ENCODE measurements around the gene SPDYE3. TPM values are rescaled to one million over a fixed set of nuclear protein-coding genes. Genes with fewer than 3 reads are reported as not detected.
A peak's percentile ranks its signal among the peaks of the same experiment; 100 is the strongest.
"Not testable (repeated sequence)": the region's sequence is repeated elsewhere in the genome, so short reads cannot be mapped to it uniquely, and the experiment has no call there.

The SPDYE3 gene
- total RNA-seq, 1 donor from 2014 or later: not detected

DNA sequence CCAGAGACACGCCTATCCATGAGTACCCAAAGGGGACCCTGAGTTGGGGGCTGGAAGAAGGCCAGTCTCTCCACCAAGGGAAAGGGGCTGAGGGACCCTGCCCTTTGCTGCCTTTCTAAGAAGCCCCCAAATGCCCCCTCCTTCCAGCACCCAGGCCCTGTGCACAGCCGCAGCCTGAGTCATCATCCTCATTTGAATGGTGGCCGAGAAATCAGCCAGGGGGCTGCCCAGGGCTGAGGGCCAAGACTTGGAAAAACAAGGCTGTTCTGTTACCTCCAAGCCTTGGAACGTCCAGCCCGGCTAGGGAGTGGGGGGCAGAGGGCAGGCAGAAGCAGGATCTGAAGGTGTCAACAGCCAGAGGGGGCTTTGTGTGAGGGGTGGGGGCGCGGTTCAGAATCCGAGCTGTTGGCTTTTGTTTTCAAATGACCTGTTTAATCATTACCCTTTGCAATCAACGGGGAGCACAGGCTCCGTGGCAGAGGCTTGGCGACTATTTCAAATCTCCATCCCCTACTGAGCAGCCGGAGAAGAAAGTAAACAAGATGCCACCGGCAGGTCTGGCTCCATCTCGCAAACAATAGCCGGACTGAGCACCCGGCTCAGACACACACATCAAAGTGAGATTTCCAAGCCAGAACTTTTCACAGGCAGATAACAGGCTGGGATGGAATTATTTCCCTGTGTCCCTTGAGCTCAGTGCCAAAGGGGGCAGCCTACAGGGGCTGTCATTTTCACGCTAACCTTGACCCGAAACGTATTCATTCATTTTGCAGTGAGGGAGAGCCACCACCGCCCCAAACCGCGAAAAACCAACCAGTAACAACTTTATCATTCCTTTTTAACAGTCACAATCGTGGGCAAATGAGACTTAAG is 37.2 kb upstream of the SPDYE3 start:
- DNase-seq; intact Hi-C loops (cut with micrococcal nuclease); H3K27me3 Mint-ChIP-seq; H3K9me3 Mint-ChIP-seq; ATAC-seq (ENCODE audit: low read depth); CTCF ChIA-PET; H3K36me3 Mint-ChIP-seq (ENCODE audit: low read depth); H3K27ac Mint-ChIP-seq; POLR2A ChIA-PET: not testable (repeated sequence)
- peak overlapping the region; percentile 76 for H3K4me3 Mint-ChIP-seq
- H3K4me1 Mint-ChIP-seq: peaks cover 33% of the 10 kb centered on the region

DNA sequence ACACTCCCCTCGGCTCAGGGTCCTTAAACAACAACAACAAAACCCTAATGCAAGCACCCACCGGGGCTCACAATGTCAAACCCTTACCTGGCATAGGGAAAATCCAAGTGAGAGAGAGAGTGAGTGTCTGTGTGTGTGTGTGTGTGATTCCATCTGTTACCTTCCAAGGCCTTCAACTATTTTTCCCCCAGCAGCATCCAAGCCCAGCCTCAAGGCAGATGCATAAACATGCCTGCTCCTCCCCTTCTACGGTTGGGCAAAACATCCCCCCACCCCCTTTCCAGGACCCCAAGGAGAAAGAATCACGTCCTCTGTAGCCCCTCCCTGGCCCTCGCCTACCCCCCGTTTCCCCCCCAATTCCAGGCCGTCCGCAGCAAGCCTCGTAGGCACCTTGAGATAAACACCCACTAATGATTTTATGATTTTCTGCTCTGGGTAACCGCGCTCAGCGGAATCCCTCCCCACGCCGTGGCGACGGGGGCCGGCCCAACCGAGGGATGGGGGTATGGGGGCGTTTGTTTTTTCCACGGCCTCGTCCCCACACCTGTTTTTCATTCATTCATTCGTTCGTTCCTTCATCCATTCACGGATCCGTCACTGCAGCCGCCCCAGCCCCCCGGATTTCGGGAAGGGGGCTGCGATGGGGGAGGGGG is 36.4 kb upstream of the SPDYE3 start:
- H3K9me3 Mint-ChIP-seq; intact Hi-C loops (cut with micrococcal nuclease); POLR2A ChIA-PET; DNase-seq; H3K36me3 Mint-ChIP-seq (ENCODE audit: low read depth); ATAC-seq (ENCODE audit: low read depth); H3K27me3 Mint-ChIP-seq: not testable (repeated sequence)
- peak overlapping the region; percentile 76 for H3K4me3 Mint-ChIP-seq
- H3K27ac Mint-ChIP-seq: peak overlapping the region; percentile 20
- H3K4me1 Mint-ChIP-seq: peaks cover 35% of the 10 kb centered on the region
- CTCF ChIA-PET: interaction anchor here (1.5 kb wide), 1 partner anchor 139 kb away, joined by 9 read pairs; no protein-coding TSS in a partner anchor

GRCh38 chr7:100271716-100272537 is 35.6 kb upstream of the SPDYE3 start:
- Mint-ChIP-seq H3K27me3 (no peaks in the 10 kb centered on the region), H3K4me1 (peaks cover 28% of the 10 kb centered on the region), H3K9me3 (no peaks in the 10 kb centered on the region), H3K36me3 (ENCODE audit: low read depth) (peaks cover under 1% of the 10 kb centered on the region), H3K4me3 (peak overlapping the region; percentile 79), H3K27ac (peak overlapping the region; percentile 50)
- ATAC-seq (ENCODE audit: low read depth) (peak; percentile 91), DNase-seq (peak; percentile 96)
- TF ChIP-seq, protein P1, sequence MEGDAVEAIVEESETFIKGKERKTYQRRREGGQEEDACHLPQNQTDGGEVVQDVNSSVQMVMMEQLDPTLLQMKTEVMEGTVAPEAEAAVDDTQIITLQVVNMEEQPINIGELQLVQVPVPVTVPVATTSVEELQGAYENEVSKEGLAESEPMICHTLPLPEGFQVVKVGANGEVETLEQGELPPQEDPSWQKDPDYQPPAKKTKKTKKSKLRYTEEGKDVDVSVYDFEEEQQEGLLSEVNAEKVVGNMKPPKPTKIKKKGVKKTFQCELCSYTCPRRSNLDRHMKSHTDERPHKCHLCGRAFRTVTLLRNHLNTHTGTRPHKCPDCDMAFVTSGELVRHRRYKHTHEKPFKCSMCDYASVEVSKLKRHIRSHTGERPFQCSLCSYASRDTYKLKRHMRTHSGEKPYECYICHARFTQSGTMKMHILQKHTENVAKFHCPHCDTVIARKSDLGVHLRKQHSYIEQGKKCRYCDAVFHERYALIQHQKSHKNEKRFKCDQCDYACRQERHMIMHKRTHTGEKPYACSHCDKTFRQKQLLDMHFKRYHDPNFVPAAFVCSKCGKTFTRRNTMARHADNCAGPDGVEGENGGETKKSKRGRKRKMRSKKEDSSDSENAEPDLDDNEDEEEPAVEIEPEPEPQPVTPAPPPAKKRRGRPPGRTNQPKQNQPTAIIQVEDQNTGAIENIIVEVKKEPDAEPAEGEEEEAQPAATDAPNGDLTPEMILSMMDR (IDR thresholded peaks at IDR 0.05): no peak
- CTCF ChIA-PET: interaction anchor here (1.5 kb wide), 1 partner anchor 140 kb away, joined by 9 read pairs; no protein-coding TSS in a partner anchor
- intact Hi-C loops (cut with micrococcal nuclease): no loop called here
- POLR2A ChIA-PET: interaction anchor here (0.6 to 1.1 kb wide), 6 partner anchors 73 to 1157 kb away, joined by 3 to 5 read pairs (median 4); partner anchors contain the start of genes LAMTOR4, MBLAC1 and SRRT

DNA sequence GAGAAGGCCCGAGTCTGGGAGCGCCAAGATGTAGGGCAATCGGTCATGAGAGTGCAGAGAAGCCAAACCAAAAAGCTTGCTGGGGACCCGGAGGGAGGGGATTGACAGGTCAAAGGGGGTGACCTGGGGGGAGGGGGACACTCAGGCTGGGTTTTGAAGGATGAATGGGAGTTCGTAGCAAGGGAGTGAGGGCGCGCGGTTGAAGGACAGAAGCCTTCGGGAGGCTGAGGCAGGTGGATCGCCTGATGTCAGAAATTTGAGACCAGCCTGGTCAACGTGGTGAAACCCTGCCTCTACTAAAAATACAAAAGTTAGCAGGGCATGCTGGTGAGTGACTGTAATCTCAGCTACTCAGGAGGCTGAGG is 35.0 kb upstream of the SPDYE3 start:
- H3K27ac Mint-ChIP-seq; H3K36me3 Mint-ChIP-seq (ENCODE audit: low read depth); intact Hi-C loops (cut with micrococcal nuclease); DNase-seq; H3K27me3 Mint-ChIP-seq; H3K9me3 Mint-ChIP-seq; ATAC-seq (ENCODE audit: low read depth): not testable (repeated sequence)
- CTCF ChIA-PET: interaction anchor here (1.5 kb wide), 1 partner anchor 140 kb away, joined by 9 read pairs; no protein-coding TSS in a partner anchor
- Mint-ChIP-seq H3K4me3 (peak overlapping the region; percentile 79), H3K4me1 (peaks cover 26% of the 10 kb centered on the region)
- POLR2A ChIA-PET: interaction anchor here (0.6 to 1.1 kb wide), 4 partner anchors 73 to 602 kb away, joined by 3 to 5 read pairs (median 4); partner anchors contain the start of genes LAMTOR4, MBLAC1 and SRRT

DNA sequence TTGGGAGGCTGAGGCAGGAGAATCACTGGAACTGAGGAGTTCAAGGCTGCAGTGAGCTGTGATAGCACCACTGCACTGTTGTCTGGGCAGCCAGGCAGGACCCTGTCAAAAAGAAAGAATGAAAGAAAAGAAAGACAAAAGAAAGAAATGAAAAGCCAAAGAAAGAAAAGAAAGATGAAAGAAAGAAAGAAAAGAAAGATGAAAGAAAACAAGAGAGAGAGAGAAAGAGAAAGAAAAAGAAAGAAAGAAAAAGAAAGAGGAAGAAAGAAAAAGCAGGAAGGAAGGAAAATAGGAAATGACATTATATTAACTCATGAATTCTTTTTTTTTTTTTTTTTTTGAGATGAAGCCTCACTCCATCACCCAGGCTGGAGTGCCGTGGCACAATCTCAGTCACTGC is 32.4 kb upstream of the SPDYE3 start:
- TF ChIP-seq, protein P1 (IDR thresholded peaks at IDR 0.05): no peak
- Mint-ChIP-seq H3K4me1 (peaks cover 25% of the 10 kb centered on the region), H3K4me3 (no peak overlapping the region), H3K36me3 (ENCODE audit: low read depth) (peaks cover 5% of the 10 kb centered on the region), H3K27ac (peak overlapping the region; percentile 41), H3K9me3 (no peaks in the 10 kb centered on the region), H3K27me3 (no peaks in the 10 kb centered on the region)
- CTCF ChIA-PET: no interaction called here
- ATAC-seq (ENCODE audit: low read depth) (no peak), DNase-seq (no peak)
- intact Hi-C loops (cut with micrococcal nuclease): no loop called here
- POLR2A ChIA-PET: interaction anchor here (0.5 to 0.7 kb wide), 2 partner anchors 810 to 948 kb away, joined by 3 to 10 read pairs; partner anchors contain the start of gene TRIM56

DNA sequence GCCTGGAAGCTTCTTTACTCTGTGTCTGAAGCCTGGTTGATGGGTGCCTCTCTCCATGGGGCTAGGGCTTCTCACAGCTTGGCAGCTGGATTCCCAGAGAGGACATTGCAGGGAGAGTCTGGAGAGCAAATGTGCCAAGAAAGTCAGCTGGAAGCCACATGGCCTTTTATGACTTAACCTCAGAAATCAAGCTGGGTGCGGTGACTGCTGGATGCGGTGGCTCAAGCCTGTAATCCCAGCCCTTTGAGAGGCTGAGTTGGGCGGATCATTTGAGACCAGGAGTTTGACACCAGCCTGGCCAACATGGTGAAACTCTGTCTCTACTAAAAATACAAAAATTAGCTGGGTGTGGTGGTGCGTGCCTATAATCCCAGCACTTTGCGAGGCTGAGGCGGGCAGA is 31.4 kb upstream of the SPDYE3 start:
- H3K27ac Mint-ChIP-seq; CTCF ChIA-PET; H3K9me3 Mint-ChIP-seq; H3K4me3 Mint-ChIP-seq; ATAC-seq (ENCODE audit: low read depth); DNase-seq; intact Hi-C loops (cut with micrococcal nuclease); POLR2A ChIA-PET; H3K36me3 Mint-ChIP-seq (ENCODE audit: low read depth); H3K27me3 Mint-ChIP-seq: not testable (repeated sequence)
- H3K4me1 Mint-ChIP-seq: peaks cover 18% of the 10 kb centered on the region

- H3K4me3 Mint-ChIP-seq; H3K27ac Mint-ChIP-seq; H3K27me3 Mint-ChIP-seq; CTCF ChIA-PET; DNase-seq; intact Hi-C loops (cut with micrococcal nuclease); ATAC-seq (ENCODE audit: low read depth); H3K4me1 Mint-ChIP-seq; H3K9me3 Mint-ChIP-seq: not testable (repeated sequence)
- POLR2A ChIA-PET: interaction anchor here (0.6 kb wide), 1 partner anchor 82 kb away, joined by 8 read pairs; no protein-coding TSS in a partner anchor
- peaks cover 11% of the 10 kb centered on the region for H3K36me3 Mint-ChIP-seq (ENCODE audit: low read depth)
Observed at GRCh38 chr7:100282069-100282608, 25.4 kb upstream of the SPDYE3 start.

GRCh38 chr7:100283147-100283546 is 24.4 kb upstream of the SPDYE3 start:
- H3K4me1 Mint-ChIP-seq; intact Hi-C loops (cut with micrococcal nuclease); POLR2A ChIA-PET; H3K9me3 Mint-ChIP-seq; H3K27ac Mint-ChIP-seq; H3K4me3 Mint-ChIP-seq; DNase-seq; H3K27me3 Mint-ChIP-seq; CTCF ChIA-PET; ATAC-seq (ENCODE audit: low read depth): not testable (repeated sequence)
- peaks cover 11% of the 10 kb centered on the region for H3K36me3 Mint-ChIP-seq (ENCODE audit: low read depth)
